RPMI7951 (cell line): ENCODE results near the gene ALG14. TPM values are rescaled to one million over a fixed set of nuclear protein-coding genes. Genes with fewer than 3 reads are reported as not detected.
"Not testable (repeated sequence)": the region's sequence is repeated elsewhere in the genome, so short reads cannot be mapped to it uniquely, and the experiment has no call there.

ENCODE experiments used
- DNase-seq: peaks from one replicate; pipeline ENCODE4 v3.0.0-alpha.2; 2012; ENCODE audit warnings: low read depth
- total RNA-seq: library from RNA; depleted of rRNA; stranded (reverse); fragments of >200 nt; shearing (Covaris generic); gene quantifications from 2 replicates; pipeline ENCODE4 v1.2.3, GENCODE V29; 2014

The ALG14 gene
- total RNA-seq, 1 experiment from 2014 or later: 9.5 TPM

DNA sequence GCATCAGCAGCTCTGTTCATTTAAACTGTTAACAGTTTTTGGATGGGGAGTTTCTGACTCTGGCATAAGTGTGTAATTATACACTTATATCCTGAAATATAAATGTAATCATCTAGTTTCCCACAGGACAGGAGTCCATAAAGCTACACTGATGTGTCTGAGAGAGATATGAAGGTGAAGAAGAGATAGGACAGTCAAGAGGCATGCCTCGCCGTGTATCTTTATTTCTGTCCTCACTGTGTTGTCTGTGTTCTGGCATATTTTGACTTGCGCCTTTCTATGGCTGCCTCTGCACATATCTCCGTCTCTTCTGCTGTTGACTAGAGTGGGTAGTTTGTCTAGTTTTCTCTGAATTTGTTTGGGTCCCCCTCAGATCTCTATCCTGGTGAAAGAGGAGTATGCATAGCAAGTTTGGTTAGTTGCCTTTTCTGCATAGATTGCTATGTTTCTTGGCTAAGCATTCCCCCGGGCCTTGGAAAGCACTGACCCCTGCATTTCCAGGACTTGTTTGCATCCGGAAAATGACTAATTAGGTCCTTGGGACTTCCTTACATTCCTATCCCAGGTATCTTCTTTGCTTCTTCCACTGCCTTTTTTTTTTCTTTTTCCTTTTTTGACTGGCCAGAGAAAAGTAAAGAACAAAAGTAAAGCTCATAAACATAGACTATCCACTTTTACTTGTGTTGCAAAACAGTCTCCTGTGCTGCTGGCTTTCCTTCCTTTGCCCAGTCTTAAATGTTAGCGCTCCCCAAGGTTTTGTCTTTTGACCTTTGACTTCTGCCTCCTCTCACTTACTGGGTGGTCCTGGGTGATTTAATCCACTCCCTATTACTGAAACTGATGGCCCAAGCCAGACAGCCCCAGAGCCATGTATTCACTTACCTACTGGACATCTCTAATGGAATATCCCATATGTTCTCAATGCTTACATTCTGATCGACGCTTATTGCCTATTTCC, 118.2 kb downstream of the ALG14 start:
- DNase-seq: no peak

DNA sequence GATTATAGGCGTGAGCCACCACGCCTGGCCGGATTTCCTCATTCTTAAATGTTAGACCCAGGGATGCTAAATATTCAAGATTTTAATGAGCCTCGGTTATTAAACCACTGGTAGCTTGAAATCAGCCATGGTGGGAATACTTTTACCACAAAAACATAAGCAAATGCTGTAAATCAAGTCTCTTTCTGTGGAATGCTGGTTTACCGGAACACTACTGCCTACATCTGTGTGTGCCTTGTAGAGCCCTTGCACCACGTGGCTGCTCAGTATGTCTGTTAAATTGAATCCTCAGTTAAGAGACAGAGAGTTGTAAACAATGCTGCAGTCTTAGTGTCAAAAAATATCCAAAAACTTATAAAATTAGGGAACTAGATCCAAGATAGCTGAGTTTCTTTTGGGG, 119.0 kb downstream of the ALG14 start:
- DNase-seq: no peak

DNA sequence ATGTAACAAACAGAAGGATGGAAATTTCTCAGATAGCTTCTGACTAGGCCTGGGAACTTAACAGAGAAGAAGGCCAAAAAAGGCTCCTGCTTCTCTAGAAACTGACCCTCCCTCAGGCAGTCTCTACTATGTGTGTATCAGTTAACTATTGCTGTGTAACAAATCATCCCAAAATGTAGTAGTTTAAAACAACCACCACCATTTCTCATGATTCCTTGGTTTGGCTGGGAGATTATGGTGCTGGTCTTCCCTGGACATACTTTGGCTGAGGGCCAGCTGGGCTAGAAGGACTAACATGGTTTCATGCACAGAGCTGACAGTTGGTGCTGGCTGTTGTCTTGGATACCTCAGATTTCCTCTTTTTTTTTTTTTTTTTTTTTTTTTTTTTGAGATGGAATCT, 119.6 kb downstream of the ALG14 start:
- no peak for DNase-seq

DNA sequence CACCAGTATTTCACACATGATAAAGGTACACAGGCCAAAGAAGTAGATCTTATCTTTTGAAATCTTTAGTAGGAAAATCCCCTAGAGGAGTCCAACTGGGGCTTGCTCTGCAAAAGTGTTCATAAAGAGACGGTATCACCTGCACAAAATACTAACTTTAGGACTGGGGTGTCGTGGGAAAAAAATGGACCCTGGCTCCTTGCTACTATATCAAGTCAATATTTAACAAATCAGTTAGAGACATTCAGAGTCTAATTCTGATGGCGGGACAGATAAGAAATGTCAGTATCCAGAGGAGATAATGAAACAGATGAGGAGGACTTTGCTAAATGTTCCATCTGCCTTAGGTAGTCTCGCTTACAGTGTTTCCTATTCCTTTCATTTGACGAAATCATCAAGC, 120.2 kb downstream of the ALG14 start:
- no peak for DNase-seq

DNA sequence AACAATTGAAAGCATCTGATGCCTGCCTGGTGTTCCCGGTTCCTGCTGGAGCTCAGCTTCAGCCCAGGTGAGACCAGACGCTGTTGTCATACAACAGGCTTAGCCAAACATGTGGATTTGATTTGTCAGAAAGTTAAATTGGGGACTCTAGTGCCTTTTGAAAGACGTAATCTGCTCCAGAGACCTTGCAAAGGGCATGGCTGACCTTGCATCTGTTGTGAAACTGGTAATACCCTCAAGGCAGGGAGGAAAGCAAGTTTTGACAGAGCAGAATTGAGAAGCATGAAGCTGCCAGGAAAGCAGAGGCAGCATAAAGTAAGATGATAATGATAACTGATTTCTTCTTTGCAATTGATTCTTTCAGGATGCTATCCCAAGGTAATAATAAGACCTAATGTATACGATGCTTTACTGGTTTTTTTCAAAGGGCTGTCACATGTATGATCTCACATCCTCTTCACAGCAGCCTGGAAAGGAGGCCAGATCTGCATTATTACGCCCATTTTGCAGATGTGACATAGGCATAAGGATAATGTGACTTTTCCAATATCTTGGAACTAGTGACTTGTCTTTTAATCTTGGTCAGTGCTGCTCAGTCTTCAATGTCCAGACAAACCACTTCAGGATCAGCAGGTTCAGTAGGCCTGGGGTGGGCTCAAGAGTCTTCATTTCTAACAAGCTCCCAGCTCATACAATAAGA, 121.1 kb downstream of the ALG14 start:
- peak; percentile 75 for DNase-seq

DNA sequence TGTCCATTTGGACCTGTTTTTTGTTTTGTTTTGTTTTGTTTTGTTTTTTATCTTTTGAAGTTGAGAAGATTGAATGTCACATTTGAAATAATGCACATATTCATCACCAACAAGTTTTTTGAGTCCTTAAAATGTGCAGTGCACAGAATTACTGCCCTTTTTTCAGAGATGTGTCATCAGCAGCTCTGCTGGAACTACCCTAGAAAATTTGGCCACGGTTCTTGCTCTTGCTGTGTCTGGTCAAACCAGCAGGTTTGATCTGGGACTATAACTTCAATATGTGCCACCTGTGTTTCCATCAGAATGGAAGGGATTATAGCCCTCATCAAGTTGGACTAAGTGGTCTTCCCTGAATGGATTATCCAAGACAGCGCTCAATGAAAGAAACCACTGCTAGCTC, 121.7 kb downstream of the ALG14 start:
- peak; percentile 31 for DNase-seq

DNA sequence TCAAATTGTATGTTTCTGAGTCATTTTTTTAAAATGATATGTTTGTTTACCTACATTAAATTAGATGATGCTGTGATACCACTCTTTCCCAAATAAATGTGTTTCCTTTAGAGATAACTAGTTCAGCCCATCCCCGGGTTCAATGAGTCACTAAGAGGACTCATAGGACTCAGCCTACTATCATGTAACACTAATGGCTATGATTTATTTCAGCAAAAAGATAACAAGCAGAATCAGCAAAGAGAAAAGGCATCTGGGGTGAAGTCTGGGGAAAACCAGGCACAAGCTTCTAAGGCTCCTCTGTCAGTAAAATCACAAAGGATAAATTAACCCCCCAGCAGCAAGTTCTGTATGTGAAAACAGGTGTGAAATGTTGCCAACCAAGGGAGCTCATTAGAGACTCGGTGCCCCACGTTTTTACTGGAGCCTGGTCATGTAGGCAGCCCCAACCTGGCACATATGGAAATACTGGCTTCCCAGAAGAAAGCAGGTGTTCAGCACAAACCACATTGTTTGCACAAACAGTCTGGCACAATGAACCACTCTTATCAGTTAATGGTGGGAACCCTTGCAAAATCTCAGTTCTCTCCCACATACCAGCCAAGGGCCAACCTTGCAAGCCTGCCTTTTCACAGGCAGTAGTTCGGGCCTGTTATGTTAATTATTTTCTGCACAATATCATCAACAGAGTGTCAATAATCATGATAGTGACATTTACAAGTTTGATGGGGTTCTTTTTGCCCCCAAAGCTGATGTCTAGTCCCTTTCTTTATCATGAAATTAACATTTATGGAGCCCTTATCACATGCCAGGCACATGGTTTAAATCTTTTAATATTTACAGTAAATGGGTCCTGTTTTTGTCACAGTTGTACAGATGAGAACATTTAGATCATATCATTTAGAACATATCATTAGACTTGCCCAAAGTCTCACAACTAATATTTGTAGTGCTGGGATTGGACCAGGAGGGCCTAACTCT, 122.8 kb downstream of the ALG14 start:
- peak; percentile 63 for DNase-seq

DNA sequence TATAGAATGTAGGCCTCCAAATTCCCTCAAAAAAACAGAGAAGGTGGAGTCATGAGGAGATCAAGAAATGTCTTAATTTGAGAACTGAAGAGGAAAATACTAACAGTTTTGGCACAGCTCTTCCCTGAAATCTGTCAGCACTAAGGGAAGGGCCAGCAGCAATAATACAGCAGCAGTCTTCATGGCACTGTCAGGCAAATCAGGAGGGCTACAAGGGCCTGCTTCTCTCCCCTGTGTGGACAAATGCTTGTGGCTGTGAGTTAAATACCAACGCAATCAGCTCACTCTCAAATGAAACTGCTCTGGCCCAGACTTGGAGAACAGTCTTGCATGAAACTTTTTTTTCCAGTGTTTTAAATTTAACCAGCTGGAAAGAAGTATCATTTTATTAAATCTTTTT, 125.3 kb downstream of the ALG14 start:
- no peak for DNase-seq

DNA sequence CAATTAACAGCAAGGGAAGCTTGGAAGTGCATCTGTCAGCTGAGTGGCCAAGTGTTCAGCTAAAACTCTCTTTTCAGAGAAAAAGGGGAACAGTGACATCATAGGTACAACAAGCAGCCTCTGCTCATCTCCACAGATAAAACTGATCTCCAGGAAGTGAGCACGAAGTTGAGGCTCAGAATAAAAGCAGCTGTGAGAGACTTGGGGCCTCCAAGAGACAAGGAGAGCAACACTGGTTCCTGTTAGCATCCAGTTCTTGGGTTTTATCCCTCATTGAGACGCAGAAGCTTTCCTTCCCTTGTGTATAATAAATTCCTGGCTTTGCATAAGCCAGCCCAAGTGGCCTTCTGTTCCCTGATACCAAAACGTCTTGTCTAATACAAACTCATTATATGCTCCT, 125.9 kb downstream of the ALG14 start:
- no peak for DNase-seq

DNA sequence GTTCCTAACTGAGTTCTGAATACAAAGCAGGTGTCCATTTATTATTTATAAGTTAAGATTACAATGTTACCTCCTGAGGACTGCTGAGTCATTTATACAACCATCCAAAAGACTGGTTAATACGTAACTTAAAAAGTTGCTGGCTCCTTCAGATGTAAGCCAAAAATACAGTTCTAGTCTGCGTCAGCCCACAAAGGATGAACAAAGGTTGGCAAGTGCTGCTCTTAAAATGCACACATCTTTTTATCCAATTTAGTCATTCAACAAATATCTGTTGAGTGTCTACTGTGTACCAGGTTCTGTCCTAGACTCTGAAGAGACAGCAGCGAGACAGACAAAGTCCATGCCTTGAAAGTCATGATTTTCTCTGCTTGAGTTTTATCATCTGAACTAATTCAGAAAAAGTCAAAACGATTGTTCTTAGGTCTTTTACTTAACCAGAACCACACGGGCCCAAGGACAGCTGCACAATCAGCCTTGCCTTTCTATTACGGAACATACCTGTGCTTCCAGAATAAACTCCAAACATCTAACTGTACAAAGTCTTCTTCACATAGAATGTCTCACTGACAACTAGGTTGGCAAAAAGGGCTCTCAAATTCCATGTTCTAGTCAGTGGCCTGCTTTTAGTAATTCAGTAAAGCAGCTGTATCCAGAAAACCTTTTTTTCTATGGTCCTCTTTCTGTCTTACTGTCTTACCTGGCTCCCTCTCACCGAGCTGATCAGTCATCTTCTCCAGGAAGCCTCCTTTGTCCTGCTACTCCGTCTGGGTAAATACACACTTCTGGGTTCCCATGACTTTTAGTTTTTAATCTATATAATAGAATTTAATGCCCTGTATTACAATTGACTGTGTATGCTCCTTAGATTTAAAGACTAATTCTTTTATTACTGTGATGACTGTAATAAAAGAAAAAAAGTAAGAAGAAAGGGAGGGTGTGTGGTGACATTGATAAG, 130.3 kb downstream of the ALG14 start:
- no peak for DNase-seq

DNA sequence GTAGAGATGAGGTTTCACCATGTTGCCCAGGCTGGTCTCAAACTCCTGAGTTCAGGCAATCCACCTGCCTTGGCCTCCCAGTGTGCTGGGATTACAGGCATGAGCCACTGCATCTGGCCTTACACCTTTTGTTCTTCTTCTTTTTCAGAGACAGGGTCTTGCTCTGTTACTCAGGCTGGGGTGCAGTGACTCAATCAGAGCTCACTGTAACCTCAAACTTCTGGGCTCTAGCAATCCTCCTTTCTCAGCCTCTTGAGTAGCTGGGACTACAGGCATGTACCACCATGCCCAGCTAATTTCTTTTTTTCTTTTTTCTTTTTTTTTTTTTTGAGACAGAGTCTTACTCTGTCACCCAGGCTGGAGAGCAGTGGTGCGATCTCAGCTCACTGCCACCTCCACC, 131.3 kb downstream of the ALG14 start:
- DNase-seq: not testable (repeated sequence)

DNA sequence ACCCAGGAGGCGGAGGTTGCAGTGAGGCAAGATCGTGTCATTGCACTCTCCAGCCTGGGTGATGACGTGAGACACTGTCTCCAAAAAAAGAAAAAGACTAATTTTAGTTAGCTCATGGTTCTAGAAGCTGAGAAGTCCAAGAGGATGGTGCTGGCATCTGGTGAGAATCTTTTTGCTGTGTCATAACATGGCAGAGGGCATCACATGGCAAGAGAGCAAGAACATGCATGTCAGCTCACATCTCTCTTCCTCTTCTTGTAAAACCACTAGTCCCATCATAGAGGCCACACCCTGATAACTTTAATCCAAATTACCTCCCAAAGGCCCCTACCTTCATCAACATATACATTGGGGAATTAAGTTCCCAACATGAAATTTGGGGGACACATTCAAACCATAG, 132.0 kb downstream of the ALG14 start:
- no peak for DNase-seq

DNA sequence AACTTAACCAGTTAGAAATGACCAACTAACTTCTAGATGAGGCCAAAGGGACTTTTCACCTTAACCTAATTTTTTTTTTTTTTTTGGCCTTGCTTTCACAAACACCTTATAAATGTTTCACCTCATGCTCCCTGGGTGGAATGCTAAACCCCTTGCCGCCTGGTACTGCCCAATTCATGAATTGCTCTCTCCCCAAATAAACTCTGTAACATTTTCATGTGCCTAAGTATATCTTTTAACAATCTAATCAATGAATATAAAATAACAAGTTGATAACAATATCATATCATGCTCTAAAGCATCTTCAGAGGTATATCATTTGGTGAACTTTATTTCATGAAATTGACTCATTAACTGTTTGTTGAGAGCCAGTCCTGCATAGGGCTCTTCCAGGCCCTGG, 134.9 kb downstream of the ALG14 start:
- DNase-seq: no peak

DNA sequence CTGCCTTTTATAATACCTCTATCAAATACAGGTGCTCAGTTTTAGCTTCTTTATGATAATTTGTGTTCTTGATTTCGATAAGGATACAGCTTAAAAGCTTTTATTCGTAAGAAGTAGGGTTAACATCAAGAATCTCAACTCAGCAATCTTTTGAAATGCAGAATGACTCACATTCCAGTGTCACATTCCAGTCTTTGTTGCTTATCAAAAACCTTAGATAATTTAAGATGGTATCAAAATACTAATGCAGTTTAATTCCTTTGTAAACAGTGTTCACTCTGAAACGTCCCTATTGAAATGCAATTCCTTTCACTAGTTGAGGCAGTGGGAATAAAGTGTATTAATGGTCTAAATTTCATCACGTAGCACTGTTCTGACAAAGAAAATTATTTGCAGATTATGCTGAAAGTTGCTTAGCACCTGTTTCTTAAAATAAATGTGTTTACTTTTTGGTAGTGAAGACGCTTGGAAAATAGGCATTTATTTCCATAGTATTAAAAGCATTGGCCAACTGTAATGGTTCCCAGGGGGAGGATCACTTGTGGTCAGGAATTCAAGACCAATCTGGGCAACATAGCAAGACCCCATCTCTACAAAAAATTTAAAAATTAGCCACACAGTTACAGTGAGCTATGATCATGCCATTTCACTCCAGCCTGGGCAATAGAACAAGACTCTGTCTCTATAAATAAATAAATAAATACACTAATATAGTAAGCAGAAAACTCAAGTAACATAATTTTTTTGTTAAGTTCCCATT, 135.7 kb downstream of the ALG14 start:
- no peak for DNase-seq

DNA sequence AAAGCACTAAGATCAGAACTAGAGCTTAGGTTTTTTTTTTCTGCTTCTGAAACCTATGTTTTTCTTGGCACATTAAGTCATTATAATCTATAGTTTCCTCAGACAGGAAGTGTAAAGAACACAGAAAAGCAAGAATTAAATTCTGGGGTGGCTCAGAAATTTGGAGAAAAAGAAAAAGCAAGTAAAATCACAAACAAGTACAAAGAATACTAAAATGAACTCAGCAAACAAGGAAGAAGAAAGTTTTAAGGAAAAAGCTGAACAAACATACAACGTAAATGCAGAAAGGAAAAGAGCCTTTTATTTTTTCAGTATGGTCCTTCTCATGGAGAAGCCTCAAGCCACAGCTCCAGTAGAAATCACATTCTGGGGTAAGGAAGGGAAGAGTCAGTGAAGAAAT, 137.3 kb downstream of the ALG14 start:
- DNase-seq: no peak

DNA sequence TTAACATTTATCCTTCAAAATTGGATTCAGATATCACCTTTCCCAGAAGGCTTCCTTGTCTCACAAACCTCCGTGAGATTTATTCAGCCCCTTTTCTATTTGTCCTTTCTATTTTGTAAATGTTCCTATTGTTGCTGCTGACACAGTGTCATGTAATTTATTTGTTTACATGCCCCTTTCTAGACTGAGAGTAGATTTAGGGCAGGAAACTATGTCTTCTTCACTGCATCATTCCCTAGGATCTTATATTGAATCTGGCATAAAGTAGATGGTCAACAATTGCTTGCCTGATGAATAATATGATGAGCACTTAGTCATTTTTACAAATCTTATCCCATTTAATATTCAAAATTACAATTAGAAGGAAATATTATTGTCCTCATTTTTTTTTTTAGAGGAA, 137.7 kb downstream of the ALG14 start:
- DNase-seq: no peak

DNA sequence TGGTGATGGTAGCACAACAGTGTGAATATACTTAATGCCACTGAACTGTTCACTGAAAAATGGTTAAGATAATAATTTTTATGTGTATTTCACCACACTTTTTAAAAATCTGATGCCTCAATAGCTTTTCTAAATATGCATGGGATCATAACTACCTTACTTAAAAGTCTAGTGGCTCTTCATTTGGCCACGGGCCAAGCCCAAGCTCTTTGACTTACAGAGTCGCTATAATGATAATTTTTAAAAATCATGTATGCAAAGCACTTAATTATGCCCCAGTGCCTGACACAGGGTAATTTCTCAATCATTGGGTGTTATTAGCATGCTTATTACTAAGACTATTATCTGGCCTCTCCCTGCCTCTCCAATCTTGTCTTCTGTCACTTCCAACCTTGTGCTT, 138.2 kb downstream of the ALG14 start:
- no peak for DNase-seq

DNA sequence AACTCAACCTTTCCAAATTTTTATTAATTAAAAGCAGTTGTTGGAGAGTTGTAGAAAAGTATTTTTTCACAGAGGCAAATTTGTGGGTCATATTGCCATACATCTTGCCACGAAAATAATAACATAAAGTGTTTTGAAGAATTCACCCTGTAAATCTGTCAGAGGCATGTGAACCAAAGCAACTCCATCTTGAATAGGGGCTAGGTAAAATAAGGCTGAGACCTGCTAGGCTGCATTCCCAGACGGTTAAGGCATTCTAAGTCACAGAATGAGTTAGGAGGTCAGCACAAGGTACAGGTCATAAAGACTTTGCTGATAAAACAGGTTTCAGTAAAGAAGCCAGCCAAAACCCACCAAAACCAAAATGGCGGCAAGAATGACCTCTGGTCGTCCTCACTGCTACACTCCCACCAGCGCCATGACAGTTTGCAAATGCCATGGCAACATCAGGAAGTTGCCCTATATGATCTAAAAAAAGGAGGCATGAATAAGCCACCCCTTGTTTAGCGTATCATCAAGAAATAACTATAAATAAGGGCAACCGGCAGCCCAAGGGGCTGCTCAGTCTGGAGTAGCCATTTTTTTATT, 141.4 kb downstream of the ALG14 start:
- DNase-seq: no peak

DNA sequence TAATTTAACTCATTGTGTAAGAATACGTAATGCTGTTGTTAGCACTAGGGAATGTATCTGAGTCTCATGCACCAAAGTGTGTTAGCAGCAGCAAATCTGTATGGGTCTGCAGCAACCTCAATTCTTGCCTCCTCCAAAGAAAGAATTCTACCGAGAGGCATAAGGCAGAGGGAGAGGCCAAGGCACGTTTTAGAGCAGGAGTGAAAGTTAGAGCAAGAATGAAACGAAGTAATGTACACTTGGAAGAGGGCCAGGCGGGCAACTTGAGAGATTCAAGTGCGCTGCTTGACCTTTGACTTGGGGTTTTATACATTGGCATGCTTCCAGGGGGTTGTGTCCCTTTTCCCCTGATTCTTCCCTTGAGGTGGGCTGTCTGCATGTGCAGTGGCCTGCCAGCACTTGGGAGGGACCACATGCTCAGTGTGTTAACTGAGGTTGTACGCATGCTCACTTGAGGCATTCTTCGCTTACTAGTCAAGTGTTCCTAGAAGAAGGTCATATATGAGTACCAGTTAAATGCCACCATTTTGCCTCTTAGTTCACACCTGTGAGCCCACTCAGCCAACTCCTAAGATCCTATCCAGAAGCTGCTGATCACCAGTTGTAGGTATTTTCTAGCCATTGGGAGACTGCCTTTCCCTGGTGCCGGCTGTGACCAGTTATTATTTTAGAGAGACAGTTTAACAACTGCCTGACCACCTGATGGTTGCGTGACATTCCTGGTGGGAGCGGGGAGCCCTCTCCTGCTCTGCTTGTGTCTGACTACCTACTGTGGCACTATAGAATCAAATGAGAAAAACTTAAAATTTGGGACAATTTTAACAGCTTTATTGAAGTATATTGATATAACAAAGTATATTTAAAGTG, 143.2 kb downstream of the ALG14 start:
- peak; percentile 39 for DNase-seq
